Measurements from ENCODE around the gene PTGES.

PTGES gene

DNA sequence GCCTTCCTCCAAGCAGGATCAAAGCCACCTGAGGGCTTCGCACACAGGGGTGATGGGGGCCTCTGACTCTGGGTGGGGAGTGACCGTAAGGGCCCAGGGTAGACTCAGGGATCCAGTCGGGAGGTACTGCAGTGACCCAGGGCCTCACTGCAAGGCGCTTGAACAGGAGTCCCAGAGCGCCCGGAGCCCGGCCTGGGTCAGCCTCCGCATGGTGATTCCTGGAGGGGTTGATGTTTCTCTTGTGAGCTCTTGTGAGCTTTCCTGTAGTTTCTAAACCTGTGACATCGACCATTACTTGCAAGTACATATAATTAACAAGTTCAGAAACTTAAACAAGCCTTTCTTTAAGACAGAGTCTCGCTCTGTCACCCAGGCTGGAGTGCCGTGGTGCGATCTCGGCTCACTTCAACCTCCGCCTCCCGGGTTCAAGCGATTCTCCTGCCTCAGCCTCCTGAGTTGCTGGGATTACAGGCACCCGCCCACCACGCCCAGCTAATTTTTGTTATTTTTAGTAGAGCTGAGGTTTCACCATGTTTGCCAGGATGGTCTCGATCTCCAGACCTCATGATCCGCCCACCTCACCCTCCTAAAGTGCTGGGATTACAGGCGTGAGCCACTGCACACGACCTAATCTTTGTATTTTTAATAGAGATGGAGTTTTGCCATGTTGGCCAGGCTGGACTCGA lies 19.8 kb downstream of the PTGES start:
- TF ChIP-seq FOXM1 (IDR thresholded peaks at IDR 0.05; ENCODE audit: borderline replicate concordance, low read depth), result no peak
- TF ChIP-seq RAD21 (IDR thresholded peaks at IDR 0.05; ENCODE audit: low read depth), result no peak
- no peak for TF ChIP-seq CEBPB (IDR thresholded peaks at IDR 0.05)
- TF ChIP-seq EP300 (IDR thresholded peaks at IDR 0.05; ENCODE audit: borderline replicate concordance), result no peak
- no peak for TF ChIP-seq NFIC (IDR thresholded peaks at IDR 0.05)
- no peak for TF ChIP-seq TEAD4 (IDR thresholded peaks at IDR 0.05)
- no peak for TF ChIP-seq EGR1 (IDR thresholded peaks at IDR 0.05)
- TF ChIP-seq TAF1 (IDR thresholded peaks at IDR 0.05; ENCODE audit: low read depth), result no peak
- TF ChIP-seq CREB1 (IDR thresholded peaks at IDR 0.05; ENCODE audit: low read depth), result no peak
- TF ChIP-seq, protein P1, sequence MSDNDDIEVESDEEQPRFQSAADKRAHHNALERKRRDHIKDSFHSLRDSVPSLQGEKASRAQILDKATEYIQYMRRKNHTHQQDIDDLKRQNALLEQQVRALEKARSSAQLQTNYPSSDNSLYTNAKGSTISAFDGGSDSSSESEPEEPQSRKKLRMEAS (IDR thresholded peaks at IDR 0.05), result no peak
- TF ChIP-seq ZBTB7A (IDR thresholded peaks at IDR 0.05; ENCODE audit: low read depth), result no peak
- TF ChIP-seq YY1 (IDR thresholded peaks at IDR 0.05; ENCODE audit: low read depth), result no peak
- no peak for TF ChIP-seq TCF12 (IDR thresholded peaks at IDR 0.05; ENCODE audit: low read depth)
- TF ChIP-seq, protein P2, sequence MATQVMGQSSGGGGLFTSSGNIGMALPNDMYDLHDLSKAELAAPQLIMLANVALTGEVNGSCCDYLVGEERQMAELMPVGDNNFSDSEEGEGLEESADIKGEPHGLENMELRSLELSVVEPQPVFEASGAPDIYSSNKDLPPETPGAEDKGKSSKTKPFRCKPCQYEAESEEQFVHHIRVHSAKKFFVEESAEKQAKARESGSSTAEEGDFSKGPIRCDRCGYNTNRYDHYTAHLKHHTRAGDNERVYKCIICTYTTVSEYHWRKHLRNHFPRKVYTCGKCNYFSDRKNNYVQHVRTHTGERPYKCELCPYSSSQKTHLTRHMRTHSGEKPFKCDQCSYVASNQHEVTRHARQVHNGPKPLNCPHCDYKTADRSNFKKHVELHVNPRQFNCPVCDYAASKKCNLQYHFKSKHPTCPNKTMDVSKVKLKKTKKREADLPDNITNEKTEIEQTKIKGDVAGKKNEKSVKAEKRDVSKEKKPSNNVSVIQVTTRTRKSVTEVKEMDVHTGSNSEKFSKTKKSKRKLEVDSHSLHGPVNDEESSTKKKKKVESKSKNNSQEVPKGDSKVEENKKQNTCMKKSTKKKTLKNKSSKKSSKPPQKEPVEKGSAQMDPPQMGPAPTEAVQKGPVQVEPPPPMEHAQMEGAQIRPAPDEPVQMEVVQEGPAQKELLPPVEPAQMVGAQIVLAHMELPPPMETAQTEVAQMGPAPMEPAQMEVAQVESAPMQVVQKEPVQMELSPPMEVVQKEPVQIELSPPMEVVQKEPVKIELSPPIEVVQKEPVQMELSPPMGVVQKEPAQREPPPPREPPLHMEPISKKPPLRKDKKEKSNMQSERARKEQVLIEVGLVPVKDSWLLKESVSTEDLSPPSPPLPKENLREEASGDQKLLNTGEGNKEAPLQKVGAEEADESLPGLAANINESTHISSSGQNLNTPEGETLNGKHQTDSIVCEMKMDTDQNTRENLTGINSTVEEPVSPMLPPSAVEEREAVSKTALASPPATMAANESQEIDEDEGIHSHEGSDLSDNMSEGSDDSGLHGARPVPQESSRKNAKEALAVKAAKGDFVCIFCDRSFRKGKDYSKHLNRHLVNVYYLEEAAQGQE (IDR thresholded peaks at IDR 0.05; ENCODE audit: low read depth), result no peak
- TF ChIP-seq, protein P3, sequence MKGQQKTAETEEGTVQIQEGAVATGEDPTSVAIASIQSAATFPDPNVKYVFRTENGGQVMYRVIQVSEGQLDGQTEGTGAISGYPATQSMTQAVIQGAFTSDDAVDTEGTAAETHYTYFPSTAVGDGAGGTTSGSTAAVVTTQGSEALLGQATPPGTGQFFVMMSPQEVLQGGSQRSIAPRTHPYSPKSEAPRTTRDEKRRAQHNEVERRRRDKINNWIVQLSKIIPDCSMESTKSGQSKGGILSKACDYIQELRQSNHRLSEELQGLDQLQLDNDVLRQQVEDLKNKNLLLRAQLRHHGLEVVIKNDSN (IDR thresholded peaks at IDR 0.05), result no peak

DNA sequence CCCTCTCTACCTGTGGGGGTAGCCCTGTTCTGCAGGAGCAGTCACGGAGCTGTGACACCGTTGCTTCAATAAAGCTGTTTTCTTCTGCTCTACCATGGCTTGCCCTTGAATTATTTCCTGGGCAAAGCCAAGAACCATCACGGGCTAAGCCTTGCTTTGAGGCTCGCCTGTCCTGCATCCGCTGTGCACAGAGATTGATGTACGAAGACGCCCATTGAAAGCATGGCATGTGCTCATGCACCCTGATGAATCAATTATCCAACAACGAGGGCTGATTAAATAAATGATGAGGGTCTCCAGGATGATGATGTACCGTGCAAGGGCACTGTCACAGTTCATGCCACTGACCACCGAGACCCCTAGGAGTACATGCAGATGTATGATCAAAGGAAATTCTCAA lies 20.7 kb downstream of the PTGES start:
- TF ChIP-seq TCF12 (IDR thresholded peaks at IDR 0.05; ENCODE audit: low read depth), result no peak
- no peak for TF ChIP-seq TAF1 (IDR thresholded peaks at IDR 0.05; ENCODE audit: low read depth)
- TF ChIP-seq CEBPB (IDR thresholded peaks at IDR 0.05), result no peak
- no peak for TF ChIP-seq CREB1 (IDR thresholded peaks at IDR 0.05; ENCODE audit: low read depth)
- no peak for TF ChIP-seq YY1 (IDR thresholded peaks at IDR 0.05; ENCODE audit: low read depth)
- no peak for TF ChIP-seq FOXM1 (IDR thresholded peaks at IDR 0.05; ENCODE audit: borderline replicate concordance, low read depth)
- no peak for TF ChIP-seq EP300 (IDR thresholded peaks at IDR 0.05; ENCODE audit: borderline replicate concordance)

DNA sequence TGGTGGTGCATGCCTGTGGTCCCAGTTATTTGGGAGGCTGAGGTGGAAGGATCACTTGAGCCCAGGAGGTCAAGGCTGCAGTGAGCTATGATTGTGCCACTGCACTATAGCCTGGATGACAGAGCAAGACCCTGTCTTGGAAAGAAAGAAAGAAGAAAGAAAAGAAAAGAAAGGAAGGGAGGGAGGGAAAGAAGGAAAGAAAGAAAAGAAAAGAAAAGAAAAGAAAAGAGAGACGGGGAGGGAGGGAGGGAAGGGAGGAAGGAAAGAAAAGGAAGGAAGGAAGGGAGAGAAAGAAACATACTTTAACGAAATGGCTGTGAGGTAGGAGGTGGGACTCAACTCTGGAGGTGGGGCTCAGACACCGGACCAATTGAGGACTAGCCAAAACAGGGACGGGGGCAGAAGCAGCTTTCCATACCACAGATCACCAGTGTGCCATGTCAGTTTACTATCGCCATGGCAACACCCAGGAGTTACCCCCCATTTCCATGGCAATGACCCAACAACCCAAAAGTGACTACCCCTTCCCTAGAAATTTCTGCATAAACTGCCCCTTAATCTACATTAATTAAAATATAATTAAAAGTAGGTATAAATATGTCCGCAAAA lies 21.3 kb downstream of the PTGES start:
- no peak for TF ChIP-seq CEBPB (IDR thresholded peaks at IDR 0.05)
- TF ChIP-seq TCF12 (IDR thresholded peaks at IDR 0.05; ENCODE audit: low read depth), result no peak

DNA sequence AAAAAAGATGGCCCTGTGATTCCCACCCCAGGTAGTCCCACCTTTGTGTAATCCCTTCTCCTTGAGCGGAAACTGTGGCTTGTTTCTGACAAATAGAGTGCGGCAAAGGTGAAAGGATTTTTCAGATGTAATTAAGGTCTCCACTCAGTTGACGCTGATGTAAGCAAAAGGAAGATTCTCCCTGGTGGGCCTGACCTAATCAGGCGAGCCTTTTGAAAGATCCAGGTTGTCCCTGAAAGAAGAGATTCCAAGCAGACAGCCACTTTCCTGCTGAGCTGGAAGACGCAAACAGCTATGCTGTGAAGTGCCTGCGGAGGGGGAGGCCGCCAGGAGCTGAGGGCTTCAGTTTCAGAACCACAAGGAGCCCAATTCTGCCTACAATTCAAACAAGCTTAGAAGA lies 24.1 kb downstream of the PTGES start:
- no peak for TF ChIP-seq ZBTB7A (IDR thresholded peaks at IDR 0.05; ENCODE audit: low read depth)
- no peak for TF ChIP-seq EGR1 (IDR thresholded peaks at IDR 0.05)
- TF ChIP-seq NFIC (IDR thresholded peaks at IDR 0.05), result no peak
- TF ChIP-seq, protein P2 (IDR thresholded peaks at IDR 0.05; ENCODE audit: low read depth), result no peak
- no peak for TF ChIP-seq FOXM1 (IDR thresholded peaks at IDR 0.05; ENCODE audit: borderline replicate concordance, low read depth)

DNA sequence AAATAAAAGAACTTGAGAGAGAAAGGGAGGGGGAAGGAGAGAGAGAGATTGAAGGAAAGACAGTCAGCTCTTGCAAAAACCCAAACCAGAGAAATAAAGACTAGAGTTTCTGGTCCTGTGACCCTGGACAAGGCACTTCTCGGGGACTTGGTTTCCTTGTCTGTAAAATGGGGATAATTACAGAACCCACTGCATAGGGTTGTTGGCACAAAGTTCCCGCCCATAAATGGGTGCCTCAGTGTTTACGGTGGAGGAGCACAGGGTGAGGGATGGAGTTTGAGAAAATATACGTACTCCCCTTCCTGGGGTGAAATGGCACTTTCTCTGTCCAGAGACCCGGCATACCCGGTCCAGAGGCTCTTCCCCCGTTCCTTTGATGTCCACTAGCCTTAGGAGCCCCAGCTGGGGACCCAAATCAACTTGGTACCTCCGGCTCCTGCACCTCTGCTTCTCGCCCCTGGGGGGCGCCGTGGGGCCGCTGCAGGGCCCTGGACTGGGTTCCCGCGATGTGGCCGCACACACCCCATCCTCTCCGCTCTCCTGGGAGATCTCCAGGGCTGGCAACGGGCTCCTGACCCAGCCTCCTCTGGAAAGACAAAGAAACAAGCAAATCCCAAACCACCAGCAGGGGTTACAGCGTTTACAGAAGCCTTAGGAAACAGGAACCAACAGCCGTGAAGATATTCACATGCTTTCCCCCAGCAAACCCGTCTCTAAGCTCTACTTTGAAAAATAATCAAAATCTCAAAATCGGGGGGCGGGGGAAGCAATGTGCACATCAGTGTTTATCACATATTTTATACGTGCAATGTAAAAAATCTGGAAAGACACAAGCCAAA lies 26.3 kb downstream of the PTGES start:
- TF ChIP-seq RAD21 (IDR thresholded peaks at IDR 0.05; ENCODE audit: low read depth) (peak; percentile 79), EP300 (IDR thresholded peaks at IDR 0.05; ENCODE audit: borderline replicate concordance) (no peak)

DNA sequence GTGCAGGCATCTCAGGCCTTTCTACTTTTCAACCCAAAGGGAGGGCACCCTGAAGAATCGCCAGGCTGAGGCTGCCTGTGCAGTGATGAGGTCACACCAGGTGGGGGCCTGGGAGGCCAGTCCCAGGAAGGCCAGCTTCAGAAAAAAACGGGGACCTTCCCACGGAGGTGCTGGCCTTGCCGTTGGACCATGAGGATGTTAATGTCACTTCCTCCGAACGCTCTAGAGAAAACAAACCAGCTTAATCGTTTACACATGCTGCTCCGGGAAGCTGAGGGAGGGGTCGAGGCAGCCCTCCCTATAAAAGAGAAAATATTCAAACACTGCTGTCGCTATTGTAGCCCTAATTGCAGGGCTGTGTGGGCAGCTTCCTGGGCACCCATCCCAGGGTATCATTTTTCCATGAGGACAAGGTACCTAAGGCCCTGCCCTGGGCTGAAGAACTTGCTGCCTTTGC lies 27.0 kb downstream of the PTGES start:
- TF ChIP-seq EP300 (IDR thresholded peaks at IDR 0.05; ENCODE audit: borderline replicate concordance), result no peak

All from Ishikawa (cell line).